NCI-H82 treated with DMSO at 0.1 percent for 48 hours (cell line): Measurements from ENCODE around the gene HMX2.

Source experiments
- DNase-seq: peaks from one replicate; lab custom pipeline; 2025; ENCODE audit not compliant: unreplicated experiment; lab: John Stamatoyannopoulos, UW

The HMX2 gene

DNA sequence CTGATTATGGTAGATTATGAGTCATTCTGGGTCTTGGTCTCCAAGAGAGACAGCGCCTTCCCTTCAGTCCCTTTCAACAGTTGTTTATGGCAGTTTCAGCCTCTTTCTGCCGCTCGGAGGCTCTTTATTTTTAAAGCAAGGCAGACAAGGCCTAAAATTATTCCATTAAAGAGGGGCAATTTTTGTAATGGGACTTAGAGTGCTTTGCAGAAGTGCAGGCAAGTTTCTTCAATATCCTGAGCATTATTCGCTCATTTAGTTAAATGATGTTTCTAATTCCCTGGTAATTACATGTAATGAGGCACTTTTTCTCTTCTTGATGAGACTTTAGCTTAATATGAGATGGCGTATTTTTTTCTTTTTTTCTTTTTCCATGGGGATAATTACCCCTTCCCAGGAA is 39.8 kb downstream of the HMX2 start:
- no peak for DNase-seq

DNA sequence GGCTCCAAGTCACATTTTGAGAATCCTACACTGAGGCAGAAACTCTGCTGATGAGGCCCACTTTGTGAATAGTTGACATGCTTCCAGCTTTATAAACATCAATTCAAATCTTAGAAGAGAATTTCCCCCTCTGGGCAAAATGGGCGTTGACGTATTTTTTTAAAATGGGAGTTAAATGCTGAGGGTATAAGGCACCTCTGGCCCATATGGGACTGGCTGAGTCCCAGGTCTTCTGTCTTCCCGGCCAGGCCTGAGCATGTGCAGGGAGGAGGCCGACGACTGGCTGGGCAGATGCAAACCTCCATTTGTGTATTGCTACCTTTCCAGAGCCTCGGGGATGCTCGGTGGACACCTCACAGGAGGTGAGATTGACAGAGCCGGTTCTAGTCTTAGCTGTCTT is 44.0 kb downstream of the HMX2 start:
- no peak for DNase-seq

DNA sequence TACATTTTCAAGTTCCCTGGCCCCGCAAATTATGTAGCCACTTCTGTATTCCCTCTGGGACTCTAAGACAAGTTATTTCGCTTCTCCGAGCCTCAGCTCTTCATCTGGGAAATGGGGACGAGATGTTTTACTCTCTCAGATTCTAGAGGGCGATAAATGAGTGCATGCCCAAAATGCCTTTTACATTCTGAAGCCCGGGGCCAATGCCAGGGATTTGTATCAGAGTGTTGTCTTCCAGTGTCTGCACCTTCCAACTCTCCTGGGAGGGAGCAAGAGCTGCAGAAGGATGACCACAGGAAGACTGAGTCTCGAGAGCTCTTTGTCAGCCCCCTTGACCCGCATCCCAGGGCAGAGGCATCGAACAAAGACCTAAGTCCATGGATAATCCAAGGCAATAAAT is 46.1 kb downstream of the HMX2 start:
- DNase-seq, result no peak
